Activated T-cell treated with anti-CD3 and anti-CD28 coated beads for 1 hour (primary cell): ENCODE data around the gene GOPC.
"Not testable (repeated sequence)": the region's sequence is repeated elsewhere in the genome, so short reads cannot be mapped to it uniquely, and the experiment has no call there.

Experiments
- DNase-seq: peaks from one replicate; pipeline ENCODE4 v3.0.0-alpha.2; 2020; ENCODE audit warnings: low read depth

Gene GOPC

DNA sequence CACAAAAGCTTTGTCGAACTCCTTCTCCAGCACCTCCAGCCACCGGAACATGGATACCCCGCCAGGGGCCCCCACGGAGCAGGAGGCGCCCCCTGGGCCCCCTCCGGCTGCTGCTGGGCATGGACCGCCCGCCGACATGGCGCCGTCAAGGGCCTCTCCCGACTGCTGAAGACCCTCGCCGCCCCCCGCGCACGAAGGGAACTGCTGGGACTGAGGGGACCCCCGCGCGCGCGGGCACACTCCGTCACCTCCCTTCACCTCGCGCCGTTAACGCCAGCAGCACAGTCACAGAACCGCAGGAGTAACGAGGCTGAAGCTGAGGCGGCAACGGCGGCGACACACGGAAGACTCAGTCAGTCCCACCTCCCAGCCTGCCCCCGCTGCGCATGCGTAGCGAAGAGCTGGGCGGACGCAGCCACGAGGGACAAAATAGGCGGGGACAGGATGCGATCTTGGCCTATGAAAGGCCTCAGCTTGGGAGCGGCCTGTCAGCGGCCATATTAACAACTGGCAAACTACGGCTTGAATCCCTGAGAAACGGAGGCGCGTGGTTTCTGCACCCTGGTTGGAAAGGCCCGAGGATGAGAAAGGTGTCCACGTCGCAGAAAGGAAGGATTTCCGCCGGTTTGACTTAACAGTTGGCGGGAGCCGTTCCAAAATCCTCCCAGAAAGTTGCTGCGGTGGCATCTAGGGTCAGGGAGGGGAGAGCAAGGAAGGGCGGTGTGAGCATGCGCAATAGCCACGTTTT, at the start of gene GOPC:
Gene GOPC (minus strand): TSS at position 361 of the 748 bp plus-strand sequence. CDS start 223 bp downstream, at position 138.
- DNase-seq, result peak; percentile 86

DNA sequence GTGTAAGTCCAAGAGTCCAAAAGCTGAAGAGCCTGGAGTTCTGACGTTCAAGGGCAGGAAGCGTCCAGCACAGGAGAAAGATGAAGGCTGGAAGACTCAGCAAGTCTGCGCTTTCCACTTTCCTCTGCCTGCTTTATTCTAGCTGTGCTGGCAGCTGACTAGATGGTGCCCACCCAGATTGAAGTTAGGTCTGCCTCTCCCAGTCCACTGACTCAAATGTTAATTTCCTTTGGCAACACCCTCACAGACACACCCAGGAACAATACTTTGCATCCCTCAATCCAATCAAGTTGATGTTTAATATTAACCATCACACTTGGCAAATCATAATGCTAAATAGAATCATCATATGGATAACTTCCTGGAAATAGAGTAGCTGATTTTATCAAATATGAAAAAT, 49.7 kb upstream of the GOPC start:
- DNase-seq, result not testable (repeated sequence)

DNA sequence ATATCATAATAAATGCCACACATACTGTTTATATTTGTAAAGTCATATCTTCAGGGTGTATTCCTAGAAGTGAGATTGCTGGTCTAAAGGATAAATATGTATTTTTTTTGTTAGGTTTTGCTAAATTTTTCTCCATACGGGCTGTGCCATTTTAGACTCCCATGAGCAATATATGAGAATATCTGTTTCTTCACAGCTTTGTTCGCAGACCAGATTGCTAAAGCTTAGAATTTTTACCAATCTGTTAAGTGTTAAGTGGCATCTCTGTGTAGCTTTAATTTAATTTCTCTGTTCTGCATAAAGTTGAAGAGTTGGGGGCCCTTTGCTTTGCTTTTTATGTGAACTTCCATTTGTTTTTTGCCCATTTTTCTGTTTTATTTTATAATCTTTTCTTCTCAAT, 40.7 kb upstream of the GOPC start:
- no peak for DNase-seq

DNA sequence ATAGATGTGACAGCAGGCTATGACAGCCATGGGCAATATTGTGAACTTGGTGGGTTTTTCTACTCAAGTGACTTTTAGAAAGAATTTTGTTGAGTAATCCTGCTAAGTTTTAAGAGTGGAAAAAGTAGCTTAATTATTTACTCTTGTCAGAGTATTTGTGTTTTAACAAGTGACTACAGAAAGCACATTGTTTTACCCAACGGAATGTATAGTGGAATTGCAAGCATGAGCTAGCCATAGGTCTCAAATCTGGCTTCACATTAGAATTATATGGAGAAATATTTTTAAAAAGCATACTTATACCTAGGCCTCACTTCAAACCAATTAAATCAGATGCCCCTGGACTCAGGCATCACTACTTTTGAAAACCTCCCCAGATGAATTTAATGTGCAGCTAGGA, 35.5 kb upstream of the GOPC start:
- DNase-seq, result no peak

DNA sequence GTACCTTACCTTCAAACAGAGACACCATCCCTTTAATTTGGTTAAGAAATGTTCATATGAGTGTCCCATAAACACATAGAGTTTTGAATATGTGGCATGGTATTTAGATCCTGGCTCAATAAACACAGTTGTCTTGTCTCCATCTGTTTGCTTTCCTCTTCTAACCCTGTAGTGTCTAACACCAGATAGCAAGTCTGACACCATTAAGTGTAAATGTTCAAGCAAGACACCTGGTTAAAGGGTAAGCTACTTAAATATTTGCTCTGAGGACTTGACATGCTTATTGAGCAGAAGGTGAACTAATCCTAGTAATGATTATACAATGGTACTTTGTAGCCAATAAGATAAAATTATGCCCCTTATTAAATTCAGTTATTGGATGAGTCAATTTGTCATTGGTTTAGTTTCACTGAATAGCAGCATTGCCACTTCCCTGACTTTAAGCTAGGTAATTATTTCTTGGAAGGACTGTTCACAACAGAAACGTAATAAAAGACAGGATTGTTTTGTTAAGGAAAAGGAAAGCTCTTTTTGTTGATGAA, 26.9 kb upstream of the GOPC start:
- no peak for DNase-seq

DNA sequence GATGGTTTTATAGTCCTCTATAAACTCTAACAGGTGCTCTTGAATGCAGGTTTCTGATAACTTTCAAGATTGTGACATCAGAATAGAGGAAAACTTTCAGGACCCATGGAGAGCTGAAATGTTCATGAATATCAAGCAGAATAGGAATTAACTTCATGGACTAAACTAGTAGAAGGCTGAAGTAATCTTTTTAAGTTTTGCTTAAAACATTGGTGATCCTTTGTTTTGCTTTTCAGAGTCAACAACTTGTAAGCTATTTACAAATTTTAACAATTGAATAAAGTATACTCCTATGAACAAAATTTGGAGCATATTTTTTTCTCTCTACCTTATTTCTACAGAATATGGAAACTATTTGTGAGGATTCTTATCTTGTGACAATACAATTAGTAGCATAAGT, 25.2 kb upstream of the GOPC start:
- DNase-seq, result no peak

DNA sequence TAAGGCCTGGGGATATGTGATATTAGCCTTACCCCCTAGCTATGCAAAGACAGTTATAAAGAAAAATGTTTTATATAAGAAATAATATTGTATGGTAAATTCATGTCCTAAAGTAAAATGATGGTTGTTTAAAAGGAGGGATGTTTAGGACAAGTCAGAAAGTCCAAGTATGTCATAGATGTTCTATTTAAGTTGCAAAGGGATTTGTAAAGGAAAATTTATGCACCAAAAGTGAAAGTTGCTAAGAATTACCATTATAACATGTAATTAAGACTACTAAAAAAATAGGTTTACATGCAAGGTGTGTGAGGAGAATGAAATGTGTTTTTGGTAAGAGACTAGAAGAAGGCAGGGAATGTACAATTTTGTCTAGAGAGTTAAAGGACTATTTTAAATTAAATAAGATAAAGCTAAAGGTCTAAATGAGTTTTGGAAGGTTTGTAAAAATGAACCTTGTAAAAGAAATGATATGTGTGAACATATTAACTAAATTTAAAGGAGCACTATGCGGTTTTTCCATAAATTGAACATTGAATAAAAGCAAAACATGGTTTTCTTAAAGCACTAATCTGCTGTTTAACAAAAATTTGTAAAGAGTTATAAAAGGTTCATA, 22.7 kb upstream of the GOPC start:
- DNase-seq, result no peak

DNA sequence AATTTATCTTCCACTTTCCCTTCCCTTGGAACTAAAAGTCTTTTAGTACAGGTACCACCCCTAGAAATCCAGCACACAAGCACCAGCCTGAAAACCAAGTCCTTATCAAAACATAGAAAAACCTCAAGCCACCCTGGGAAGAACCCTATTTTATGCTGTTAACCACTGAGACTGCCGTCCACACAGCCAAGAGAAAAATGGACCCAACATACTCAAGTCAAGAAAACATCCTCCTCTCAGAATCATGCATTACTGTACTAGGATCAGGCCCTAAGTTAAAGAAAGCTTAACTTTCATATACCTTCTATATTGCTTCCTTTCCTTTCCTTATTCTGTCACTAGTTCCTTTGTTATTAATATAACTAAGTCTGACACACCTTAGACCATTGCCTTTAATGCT, 16.9 kb upstream of the GOPC start:
- no peak for DNase-seq

DNA sequence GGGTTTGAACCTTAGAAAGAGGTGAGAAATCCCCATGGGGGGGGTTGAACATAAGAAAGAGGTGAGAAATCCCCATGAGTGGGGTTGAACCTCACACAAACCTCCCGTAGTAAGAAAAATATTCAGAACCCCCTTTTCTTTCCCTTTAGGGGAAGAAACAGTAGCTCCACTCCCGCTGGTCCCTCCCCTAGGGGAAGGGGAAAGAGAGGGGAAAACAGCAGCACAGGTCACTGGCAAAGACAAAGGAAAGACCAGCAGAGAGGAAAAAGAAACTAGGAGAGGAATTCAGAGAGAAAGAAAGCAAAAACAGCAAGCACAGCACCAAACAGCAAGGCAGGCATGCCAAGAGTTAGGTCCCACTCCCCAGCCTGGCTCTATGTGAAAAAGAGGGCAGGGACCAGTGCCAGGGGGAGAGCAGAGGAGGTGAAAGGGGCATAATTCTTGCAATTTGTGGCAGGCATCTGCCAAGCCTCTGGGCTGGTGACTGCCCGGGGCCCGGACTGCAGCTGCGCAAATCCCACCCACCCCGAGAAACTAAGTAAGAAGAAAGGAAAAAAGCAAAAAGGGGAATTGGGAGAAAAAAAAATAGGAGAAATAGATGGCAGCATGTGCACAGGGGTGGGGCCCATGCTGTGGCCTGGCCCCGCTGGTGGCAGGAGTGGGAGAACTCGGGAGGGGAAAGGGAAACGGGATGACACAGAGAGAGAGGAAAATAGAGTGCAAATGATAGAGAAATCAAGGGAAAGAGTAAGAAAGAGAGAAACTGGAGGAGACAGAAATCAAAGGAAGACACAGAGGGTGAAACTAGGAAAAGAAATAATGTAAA, 15.1 kb upstream of the GOPC start:
- no peak for DNase-seq

DNA sequence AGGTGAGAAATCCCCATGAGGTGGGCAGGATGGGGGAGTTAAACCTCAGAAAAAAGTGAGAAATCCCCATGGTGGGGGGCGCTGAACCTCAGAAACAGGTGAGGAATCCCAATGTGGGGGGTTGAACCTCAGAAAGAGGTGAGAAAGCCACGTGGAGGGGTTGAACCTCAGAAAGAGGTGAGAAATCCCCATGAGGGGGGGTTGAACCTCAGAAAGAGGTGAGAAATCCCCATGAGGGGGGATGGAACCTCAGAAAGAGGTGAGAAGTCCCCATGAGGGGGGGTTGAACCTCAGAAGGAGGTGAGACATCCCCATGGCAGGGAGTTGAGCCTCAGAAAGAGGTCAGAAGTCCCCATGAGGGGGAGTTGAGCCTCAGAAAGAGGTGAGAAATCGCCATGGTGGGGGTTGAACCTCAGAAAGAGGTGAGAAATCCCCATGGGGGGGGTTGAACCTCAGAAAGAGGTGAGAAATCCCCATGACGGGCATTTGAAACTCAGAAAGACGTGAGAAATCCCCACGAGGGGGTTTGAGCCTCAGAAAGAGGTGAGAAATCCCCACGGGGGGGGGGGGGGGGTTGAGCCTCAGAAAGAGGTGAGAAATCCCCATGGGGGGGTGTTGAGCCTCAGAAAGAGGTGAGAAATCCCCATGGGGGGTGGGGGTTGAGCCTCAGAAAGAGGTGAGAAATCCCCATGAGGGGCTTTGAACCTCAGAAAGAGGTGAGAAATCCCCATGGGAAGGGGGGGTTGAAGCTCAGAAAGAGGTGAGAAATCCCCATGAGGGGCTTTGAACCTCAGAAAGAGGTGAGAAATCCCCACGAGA, 14.3 kb upstream of the GOPC start:
- DNase-seq, result peak; percentile 13

DNA sequence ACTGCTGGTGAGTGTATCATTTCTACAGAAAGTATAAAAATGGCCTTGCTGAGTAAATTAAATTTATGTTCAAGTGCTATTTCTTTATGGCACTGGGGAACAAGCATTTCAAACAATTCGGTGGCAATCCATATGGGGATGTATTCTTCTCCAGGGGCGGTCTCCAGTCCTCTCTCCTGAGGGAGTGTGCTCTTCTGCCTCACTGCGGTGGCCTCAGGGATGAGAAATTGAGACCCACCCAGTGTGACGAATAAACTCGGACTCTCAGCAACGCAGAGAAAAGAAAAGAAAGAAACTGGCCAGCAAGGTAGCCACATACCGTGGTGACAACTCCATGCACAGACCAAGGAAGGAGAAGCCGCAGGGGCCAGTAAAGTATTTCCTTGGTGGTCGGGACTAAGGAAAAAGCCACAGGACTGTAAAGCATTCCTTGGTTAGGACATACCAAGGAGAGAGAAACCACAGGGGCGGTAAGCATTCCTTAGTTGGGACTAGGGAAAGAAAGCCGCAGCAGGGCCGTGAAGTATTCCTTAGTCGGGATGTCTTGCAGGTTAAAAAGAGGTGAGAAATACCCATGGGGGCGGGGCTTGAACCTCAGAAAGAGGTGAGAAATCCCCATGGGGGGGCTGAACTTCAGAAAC, 13.6 kb upstream of the GOPC start:
- DNase-seq, result no peak

DNA sequence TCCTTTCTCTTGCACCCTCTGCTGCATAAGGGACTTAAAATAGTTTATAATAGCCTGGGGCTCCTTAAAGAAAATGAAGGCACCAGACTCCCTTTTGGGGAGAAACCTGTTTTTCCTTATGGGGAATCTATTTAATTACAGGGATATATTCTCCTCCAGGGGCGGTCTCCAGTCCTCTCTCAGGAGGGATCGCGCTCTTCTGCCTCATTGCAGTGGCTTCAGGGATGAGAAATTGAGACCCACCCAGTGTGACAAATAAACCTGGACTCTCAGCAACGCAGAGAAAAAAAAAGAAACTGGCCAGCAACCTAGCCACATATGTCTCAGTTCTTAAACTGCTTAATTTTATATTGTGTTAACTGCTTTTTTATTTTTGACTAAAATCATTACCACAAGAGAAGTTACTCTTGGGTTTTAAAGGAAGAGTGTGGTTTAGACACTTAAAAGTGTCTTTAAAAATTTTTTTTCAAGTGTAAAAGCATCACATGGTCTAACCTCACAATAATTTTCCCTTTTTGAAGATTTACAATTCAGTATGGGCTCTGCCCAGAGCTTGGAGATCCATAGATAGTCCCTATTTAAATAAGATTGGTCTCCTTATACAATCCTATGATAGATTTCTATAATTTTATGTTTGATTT, 11.7 kb upstream of the GOPC start:
- DNase-seq, result no peak

DNA sequence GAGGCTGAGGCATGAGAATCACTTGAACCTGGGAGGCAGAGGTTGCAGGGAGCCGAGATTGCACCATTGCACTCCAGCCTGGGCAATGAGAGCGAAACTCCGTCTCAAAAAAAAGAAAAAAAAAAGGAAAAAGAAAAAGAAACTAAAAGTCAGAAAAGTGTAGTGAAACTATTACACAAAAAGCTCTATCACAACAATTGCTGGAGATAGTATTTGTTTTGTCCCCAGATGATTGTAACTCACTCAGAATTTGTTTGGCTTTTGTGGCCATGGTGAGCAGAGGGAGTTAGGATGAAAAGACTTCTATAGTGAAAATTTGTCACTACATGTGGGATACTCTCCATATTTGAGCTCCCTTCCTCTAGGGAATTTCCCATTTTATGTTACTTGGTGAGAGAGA, 5.2 kb upstream of the GOPC start:
- DNase-seq, result no peak

DNA sequence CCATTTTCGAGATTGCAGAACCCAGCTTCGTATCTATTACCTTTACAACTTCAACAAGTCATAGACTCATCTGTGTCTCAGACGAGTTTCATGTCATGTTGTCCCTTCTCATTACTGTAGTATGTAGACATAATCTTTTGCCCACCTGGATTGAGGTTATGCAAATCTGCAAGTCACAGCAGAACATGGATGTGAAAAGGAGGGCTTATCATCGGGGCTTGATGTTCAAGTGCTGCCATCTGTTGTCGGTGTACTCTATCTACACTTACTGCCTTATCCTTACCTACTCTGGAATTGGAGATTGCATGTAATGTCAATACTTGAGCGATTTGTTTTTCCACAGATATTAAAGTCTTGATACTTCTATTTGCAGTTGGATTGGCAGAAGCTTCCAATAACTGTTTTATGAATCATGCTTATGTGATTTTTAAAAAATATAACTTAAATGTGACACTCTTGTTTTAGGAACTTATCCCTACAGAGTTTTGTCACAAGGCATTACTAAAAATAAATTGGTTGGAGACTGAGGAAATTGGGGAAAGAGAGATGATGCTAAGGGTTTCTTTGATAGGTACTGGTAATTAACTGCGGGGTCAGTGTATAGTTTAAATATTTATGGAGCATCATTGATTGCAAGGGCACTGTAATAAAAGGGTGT, 3.0 kb upstream of the GOPC start:
- peak; percentile 20 for DNase-seq

DNA sequence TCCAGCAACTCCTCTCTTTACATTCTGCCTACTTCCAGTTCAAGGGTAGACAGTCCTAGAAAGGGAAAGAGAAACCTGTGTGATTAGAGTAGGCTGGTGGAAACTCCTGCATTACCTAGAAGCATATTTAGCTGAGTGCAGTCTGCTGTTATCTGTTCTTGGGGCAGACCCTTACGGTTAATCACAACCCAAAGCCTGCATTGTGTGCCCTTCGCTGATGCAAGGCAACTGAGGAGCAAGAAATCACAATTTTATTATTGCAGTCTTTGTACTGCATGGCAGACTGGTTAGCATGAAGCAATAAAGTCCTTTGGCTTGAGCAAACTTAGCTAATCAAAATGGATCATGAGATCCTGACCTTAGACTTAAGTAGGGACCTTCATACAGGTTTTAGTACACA, 1.5 kb upstream of the GOPC start:
- DNase-seq, result no peak

DNA sequence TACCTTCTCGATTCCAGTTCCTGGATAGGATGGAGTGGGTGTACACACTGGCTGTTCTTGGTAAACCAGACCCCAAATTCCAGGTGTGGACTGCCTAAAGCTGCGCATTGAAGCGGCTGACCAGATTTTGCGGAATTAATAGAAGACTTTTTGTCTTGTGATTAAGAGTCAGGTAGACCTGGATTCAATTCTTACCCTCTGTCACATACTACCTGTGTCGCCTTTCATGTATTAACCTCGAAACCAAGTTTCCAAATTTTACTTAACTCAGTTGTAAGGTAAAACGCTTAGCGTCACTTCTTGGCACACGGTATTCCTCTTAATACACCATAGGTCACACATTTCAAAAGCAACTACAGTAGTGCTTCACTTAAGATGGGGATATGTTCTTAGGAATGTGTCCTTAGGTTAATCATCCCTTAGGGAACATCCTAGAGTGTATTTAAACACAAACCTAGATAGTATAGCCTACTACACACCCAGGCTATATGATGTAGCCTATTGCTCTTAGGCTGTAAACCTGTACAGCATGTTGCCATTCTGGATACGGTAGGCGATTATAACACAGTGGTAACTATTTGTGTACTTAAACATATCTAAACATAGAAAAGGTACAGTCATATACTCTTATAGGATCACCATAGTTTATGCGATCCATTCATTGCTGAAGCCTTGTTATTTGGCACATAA, 733 bp upstream of the GOPC start:
- DNase-seq, result no peak

DNA sequence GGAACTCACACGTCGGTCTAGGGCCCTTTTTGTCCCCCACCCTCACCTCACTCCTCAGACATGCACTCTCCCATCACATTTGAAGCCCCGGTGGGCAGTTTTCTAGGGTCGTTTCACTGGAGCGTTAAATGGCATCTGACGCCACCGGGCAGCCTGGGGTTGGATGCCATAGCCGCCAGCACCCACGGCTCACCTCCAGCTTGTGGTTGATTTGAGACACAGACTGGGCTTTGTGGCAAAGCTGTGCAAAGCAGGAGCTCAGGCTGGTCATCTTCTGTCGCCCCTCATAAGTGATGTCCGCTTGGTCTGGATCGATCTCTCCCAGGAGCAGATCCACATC, 530 bp downstream of the GOPC start:
- DNase-seq, result no peak

DNA sequence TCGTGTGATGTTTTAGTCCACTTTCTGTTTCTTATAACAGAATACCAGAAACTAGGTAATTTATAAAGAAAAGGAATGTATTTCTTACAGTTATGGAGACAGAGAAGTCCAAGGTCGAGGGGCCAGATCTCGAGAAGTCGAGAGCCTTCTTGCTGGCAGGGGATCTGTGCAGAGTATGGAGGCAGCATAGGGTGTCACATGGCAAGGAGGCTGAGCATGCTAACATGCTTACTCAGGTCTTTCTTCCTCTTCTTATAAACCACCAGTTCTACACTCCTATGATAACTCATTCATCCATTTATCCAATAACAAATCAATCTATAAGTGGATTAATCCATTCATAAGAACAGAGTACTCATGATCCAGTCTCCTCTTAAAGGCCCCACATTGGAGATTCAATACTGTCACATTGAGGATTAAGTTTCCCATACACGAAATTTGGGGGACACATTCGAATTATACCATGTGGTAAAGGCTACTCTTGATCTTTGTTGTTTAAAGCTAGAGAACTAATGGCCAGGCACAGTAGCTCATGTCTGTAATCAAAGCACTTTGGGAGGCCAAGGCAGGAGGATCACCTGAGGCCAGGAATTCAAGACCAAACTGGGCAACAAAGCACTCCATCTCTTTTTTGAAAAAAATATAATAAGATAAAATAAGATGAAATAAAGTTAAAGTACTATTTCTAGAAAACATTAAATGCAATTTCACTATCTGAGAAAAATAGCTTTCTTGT, 2.1 kb downstream of the GOPC start:
- DNase-seq, result no peak

DNA sequence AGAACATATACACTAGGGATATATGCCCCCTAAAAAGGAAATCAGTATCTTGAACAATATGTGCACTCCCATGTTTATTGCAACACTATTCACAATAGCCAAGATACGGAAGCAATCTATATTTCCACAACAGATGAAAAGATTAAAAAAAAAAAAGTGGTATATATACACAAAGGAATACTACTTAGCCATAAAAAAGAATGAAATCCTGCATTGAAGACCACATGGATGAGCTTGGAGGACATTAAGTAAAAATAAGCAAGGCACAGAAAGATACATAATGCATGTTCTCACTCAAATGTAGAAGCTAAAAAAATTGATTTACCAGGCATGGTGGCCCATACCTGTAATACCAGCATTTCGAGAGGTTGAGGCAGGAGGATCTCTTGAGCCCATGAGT, 4.6 kb downstream of the GOPC start:
- no peak for DNase-seq
